ENCODE measurements around the gene MED13L.

MED13L gene

GRCh38 chr12:116226026-116226425, 51.5 kb downstream of the MED13L start:
- no peaks in the 10 kb centered on the region for H3K9me3 Mint-ChIP-seq
- H3K27me3 Mint-ChIP-seq: no peaks in the 10 kb centered on the region
- H3K4me3 Mint-ChIP-seq: no peak overlapping the region
- no peak overlapping the region for H3K27ac Mint-ChIP-seq
- H3K36me3 Mint-ChIP-seq: peaks cover 18% of the 10 kb centered on the region
- peaks cover 39% of the 10 kb centered on the region for H3K4me1 Mint-ChIP-seq

GRCh38 chr12:116222358-116222757, 55.1 kb downstream of the MED13L start:
- Mint-ChIP-seq H3K36me3 (peaks cover 11% of the 10 kb centered on the region), H3K27me3 (no peaks in the 10 kb centered on the region), H3K4me1 (peaks cover 37% of the 10 kb centered on the region), H3K9me3 (no peaks in the 10 kb centered on the region), H3K27ac (peak overlapping the region; percentile 8), H3K4me3 (no peak overlapping the region)

GRCh38 chr12:116220756-116221155, 56.7 kb downstream of the MED13L start:
- Mint-ChIP-seq H3K27me3 (no peaks in the 10 kb centered on the region), H3K4me1 (peaks cover 53% of the 10 kb centered on the region), H3K27ac (no peak overlapping the region), H3K36me3 (peaks cover 8% of the 10 kb centered on the region), H3K9me3 (no peaks in the 10 kb centered on the region), H3K4me3 (no peak overlapping the region)

- Mint-ChIP-seq H3K36me3 (peaks cover 2% of the 10 kb centered on the region), H3K9me3 (no peaks in the 10 kb centered on the region), H3K27me3 (no peaks in the 10 kb centered on the region), H3K4me1 (peaks cover 69% of the 10 kb centered on the region), H3K4me3 (peak overlapping the region; percentile 23), H3K27ac (no peak overlapping the region)
Observed at GRCh38 chr12:116217045-116217735, 60.3 kb downstream of the MED13L start.

- H3K4me1 Mint-ChIP-seq: peaks cover 70% of the 10 kb centered on the region
- no peaks in the 10 kb centered on the region for H3K27me3 Mint-ChIP-seq
- H3K36me3 Mint-ChIP-seq: peaks cover 2% of the 10 kb centered on the region
- peak overlapping the region; percentile 59 for H3K27ac Mint-ChIP-seq
- H3K9me3 Mint-ChIP-seq: no peaks in the 10 kb centered on the region
- no peak overlapping the region for H3K4me3 Mint-ChIP-seq
Observed at GRCh38 chr12:116216022-116216756, 61.3 kb downstream of the MED13L start.

GRCh38 chr12:116215023-116215422, 62.5 kb downstream of the MED13L start:
- Mint-ChIP-seq H3K9me3 (no peaks in the 10 kb centered on the region), H3K27ac (peak overlapping the region; percentile 4)

GRCh38 chr12:116213885-116214527, 63.5 kb downstream of the MED13L start:
- Mint-ChIP-seq H3K4me3 (no peak overlapping the region), H3K4me1 (peaks cover 90% of the 10 kb centered on the region), H3K27me3 (no peaks in the 10 kb centered on the region), H3K36me3 (peaks cover 2% of the 10 kb centered on the region), H3K9me3 (no peaks in the 10 kb centered on the region), H3K27ac (peak overlapping the region; percentile 13)

More at GRCh38 chr12:116215023-116215422, 62.5 kb downstream of the MED13L start:
- H3K36me3 Mint-ChIP-seq: peaks cover 2% of the 10 kb centered on the region
- H3K27me3 Mint-ChIP-seq: no peaks in the 10 kb centered on the region
- H3K4me1 Mint-ChIP-seq: peaks cover 82% of the 10 kb centered on the region
- H3K4me3 Mint-ChIP-seq: no peak overlapping the region

GRCh38 chr12:116213014-116213413, 64.5 kb downstream of the MED13L start:
- Mint-ChIP-seq H3K4me3 (no peak overlapping the region), H3K9me3 (no peaks in the 10 kb centered on the region), H3K27ac (no peak overlapping the region), H3K27me3 (no peaks in the 10 kb centered on the region), H3K4me1 (peaks cover 86% of the 10 kb centered on the region), H3K36me3 (peaks cover 2% of the 10 kb centered on the region)

- Mint-ChIP-seq H3K4me1 (peaks cover 83% of the 10 kb centered on the region), H3K27ac (no peak overlapping the region), H3K27me3 (no peaks in the 10 kb centered on the region), H3K9me3 (no peaks in the 10 kb centered on the region), H3K36me3 (no peaks in the 10 kb centered on the region), H3K4me3 (peak overlapping the region; percentile 19)
Observed at GRCh38 chr12:116210762-116211161, 66.7 kb downstream of the MED13L start.

GRCh38 chr12:116210131-116210530, 67.4 kb downstream of the MED13L start:
- Mint-ChIP-seq H3K36me3 (peaks cover 2% of the 10 kb centered on the region), H3K4me1 (peaks cover 80% of the 10 kb centered on the region), H3K9me3 (no peaks in the 10 kb centered on the region), H3K27me3 (no peaks in the 10 kb centered on the region), H3K27ac (no peak overlapping the region), H3K4me3 (no peak overlapping the region)

- Mint-ChIP-seq H3K27me3 (no peaks in the 10 kb centered on the region), H3K9me3 (no peaks in the 10 kb centered on the region), H3K27ac (peak overlapping the region; percentile 7), H3K36me3 (peaks cover 2% of the 10 kb centered on the region), H3K4me3 (no peak overlapping the region), H3K4me1 (peaks cover 80% of the 10 kb centered on the region)
Observed at GRCh38 chr12:116209503-116209902, 68.0 kb downstream of the MED13L start.

GRCh38 chr12:116207274-116207673, 70.2 kb downstream of the MED13L start:
- Mint-ChIP-seq H3K36me3 (peaks cover 2% of the 10 kb centered on the region), H3K4me3 (no peak overlapping the region), H3K4me1 (peaks cover 75% of the 10 kb centered on the region), H3K27me3 (no peaks in the 10 kb centered on the region), H3K9me3 (no peaks in the 10 kb centered on the region), H3K27ac (no peak overlapping the region)

GRCh38 chr12:116206828-116207227, 70.7 kb downstream of the MED13L start:
- Mint-ChIP-seq H3K4me3 (no peak overlapping the region), H3K4me1 (peaks cover 78% of the 10 kb centered on the region), H3K27ac (no peak overlapping the region), H3K9me3 (no peaks in the 10 kb centered on the region), H3K36me3 (peaks cover 2% of the 10 kb centered on the region), H3K27me3 (no peaks in the 10 kb centered on the region)

- Mint-ChIP-seq H3K27me3 (no peaks in the 10 kb centered on the region), H3K27ac (no peak overlapping the region), H3K9me3 (no peaks in the 10 kb centered on the region), H3K36me3 (peaks cover 4% of the 10 kb centered on the region), H3K4me3 (no peak overlapping the region), H3K4me1 (peaks cover 77% of the 10 kb centered on the region)
Observed at GRCh38 chr12:116204785-116205184, 72.7 kb downstream of the MED13L start.

- Mint-ChIP-seq H3K9me3 (no peaks in the 10 kb centered on the region), H3K4me3 (no peak overlapping the region), H3K27ac (no peak overlapping the region), H3K36me3 (peaks cover 6% of the 10 kb centered on the region), H3K27me3 (no peaks in the 10 kb centered on the region), H3K4me1 (peaks cover 76% of the 10 kb centered on the region)
Observed at GRCh38 chr12:116204169-116204568, 73.3 kb downstream of the MED13L start.

- Mint-ChIP-seq H3K27me3 (no peaks in the 10 kb centered on the region), H3K4me1 (peaks cover 81% of the 10 kb centered on the region), H3K27ac (no peak overlapping the region), H3K9me3 (no peaks in the 10 kb centered on the region), H3K36me3 (peaks cover 6% of the 10 kb centered on the region), H3K4me3 (no peak overlapping the region)
Observed at GRCh38 chr12:116202940-116203339, 74.6 kb downstream of the MED13L start.
